Measurements from ENCODE around the gene MYO15B. TPM values are rescaled to one million over a fixed set of nuclear protein-coding genes. Genes with fewer than 3 reads are reported as not detected.

The MYO15B gene
- total RNA-seq, 1 donor from 2014 or later: 4.3 TPM

- TF ChIP-seq, protein P1, sequence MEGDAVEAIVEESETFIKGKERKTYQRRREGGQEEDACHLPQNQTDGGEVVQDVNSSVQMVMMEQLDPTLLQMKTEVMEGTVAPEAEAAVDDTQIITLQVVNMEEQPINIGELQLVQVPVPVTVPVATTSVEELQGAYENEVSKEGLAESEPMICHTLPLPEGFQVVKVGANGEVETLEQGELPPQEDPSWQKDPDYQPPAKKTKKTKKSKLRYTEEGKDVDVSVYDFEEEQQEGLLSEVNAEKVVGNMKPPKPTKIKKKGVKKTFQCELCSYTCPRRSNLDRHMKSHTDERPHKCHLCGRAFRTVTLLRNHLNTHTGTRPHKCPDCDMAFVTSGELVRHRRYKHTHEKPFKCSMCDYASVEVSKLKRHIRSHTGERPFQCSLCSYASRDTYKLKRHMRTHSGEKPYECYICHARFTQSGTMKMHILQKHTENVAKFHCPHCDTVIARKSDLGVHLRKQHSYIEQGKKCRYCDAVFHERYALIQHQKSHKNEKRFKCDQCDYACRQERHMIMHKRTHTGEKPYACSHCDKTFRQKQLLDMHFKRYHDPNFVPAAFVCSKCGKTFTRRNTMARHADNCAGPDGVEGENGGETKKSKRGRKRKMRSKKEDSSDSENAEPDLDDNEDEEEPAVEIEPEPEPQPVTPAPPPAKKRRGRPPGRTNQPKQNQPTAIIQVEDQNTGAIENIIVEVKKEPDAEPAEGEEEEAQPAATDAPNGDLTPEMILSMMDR (IDR thresholded peaks at IDR 0.05; ENCODE audit: insufficient read depth, low read length, poor library complexity, severe bottlenecking): no peak
- no peaks in the 10 kb centered on the region for H3K27me3 ChIP-seq (ENCODE audit: control insufficient read depth, insufficient read depth, low read length)
- no peak overlapping the region for H3K4me3 ChIP-seq (ENCODE audit: low read depth, low read length)
- no peak for DNase-seq (ENCODE audit: low read depth)
- peaks cover 1% of the 10 kb centered on the region for H3K36me3 ChIP-seq (ENCODE audit: control insufficient read depth, insufficient read depth, low read length)
Observed at GRCh38 chr17:75544250-75544649, 43.4 kb upstream of the MYO15B start.

DNA sequence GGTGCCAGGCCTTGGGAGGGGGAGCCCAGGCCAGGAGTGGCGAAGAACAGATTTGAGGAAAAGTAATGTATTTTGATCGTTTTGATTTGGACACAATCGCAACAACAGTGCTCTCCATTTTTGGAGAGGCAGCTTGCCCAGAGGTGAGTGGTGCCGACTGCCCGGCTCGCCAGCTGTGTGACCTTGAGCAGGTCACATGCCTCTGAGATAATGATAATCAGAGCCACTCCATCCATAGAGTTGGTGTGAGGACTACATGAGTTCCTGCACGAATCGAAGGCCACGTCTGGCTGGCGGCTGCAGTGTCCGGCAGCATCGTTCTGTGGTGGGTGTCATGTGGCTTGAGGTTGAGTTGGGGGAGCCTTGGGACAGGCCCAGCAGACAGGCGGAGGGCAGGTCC, 41.4 kb upstream of the MYO15B start:
- no peak for DNase-seq (ENCODE audit: low read depth)
- no peak overlapping the region for H3K4me3 ChIP-seq (ENCODE audit: low read depth, low read length)
- H3K27me3 ChIP-seq (ENCODE audit: control insufficient read depth, insufficient read depth, low read length): no peaks in the 10 kb centered on the region
- TF ChIP-seq, protein P1 (IDR thresholded peaks at IDR 0.05; ENCODE audit: insufficient read depth, low read length, poor library complexity, severe bottlenecking): no peak
- H3K36me3 ChIP-seq (ENCODE audit: control insufficient read depth, insufficient read depth, low read length): peaks cover 1% of the 10 kb centered on the region

- H3K36me3 ChIP-seq (ENCODE audit: control insufficient read depth, insufficient read depth, low read length): peaks cover 1% of the 10 kb centered on the region
- H3K4me3 ChIP-seq (ENCODE audit: low read depth, low read length): no peak overlapping the region
- DNase-seq (ENCODE audit: low read depth): no peak
- no peaks in the 10 kb centered on the region for H3K27me3 ChIP-seq (ENCODE audit: control insufficient read depth, insufficient read depth, low read length)
- TF ChIP-seq, protein P1 (IDR thresholded peaks at IDR 0.05; ENCODE audit: insufficient read depth, low read length, poor library complexity, severe bottlenecking): no peak
Observed at GRCh38 chr17:75547091-75547490, 40.5 kb upstream of the MYO15B start.

GRCh38 chr17:75548813-75549212, 38.8 kb upstream of the MYO15B start:
- no peak for DNase-seq (ENCODE audit: low read depth)
- Histone ChIP-seq H3K27me3 (ENCODE audit: control insufficient read depth, insufficient read depth, low read length) (no peaks in the 10 kb centered on the region), H3K36me3 (ENCODE audit: control insufficient read depth, insufficient read depth, low read length) (peaks cover 1% of the 10 kb centered on the region), H3K4me3 (ENCODE audit: low read depth, low read length) (no peak overlapping the region)
- TF ChIP-seq, protein P1 (IDR thresholded peaks at IDR 0.05; ENCODE audit: insufficient read depth, low read length, poor library complexity, severe bottlenecking): no peak

DNA sequence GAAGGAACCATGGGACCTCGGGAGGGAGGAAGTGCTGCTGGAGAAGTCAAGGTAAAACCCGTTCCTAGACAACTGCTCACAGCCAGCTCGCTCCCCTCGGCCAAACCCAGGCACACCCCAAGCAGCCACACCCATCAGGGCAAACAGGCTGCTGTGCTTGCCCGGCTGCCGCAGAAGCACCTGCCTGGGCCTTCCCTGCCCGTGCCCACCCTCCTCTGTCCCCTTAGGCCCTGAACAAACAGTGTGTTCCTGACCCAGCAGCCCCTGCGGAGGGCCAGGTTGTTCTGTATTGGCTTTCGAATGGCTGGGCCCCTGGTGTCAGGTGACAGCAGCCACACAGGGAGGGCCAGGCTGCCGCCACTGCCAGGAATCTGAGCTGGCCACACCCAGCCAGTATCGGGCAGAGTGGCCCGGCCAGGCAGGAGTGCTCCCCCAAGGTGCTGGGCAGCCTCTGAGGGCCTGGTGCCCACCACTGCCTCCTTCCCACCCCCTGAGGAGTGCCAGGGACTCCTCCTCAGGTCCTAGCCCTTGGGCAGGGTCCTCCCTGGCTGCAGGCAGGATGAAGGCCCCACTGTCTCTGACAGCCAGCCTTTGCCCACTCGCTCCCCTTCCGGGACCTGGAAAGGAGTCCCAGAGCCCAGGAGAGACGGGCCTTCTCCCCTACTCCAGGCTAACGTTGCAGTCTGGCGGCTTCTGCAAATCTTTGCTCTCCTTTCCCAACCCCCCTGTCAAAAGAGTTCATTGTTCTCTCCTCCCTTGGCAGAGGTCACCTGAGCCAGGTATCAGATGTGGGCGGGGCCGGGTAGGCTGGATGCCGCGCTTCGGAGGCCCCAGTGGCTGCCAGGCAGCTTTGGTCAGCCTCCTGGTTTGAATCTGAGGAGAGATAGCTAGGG, 38.1 kb upstream of the MYO15B start:
- H3K36me3 ChIP-seq (ENCODE audit: control insufficient read depth, insufficient read depth, low read length): peaks cover 1% of the 10 kb centered on the region
- no peak for DNase-seq (ENCODE audit: low read depth)
- no peak overlapping the region for H3K4me3 ChIP-seq (ENCODE audit: low read depth, low read length)
- TF ChIP-seq, protein P1 (IDR thresholded peaks at IDR 0.05; ENCODE audit: insufficient read depth, low read length, poor library complexity, severe bottlenecking): no peak
- no peaks in the 10 kb centered on the region for H3K27me3 ChIP-seq (ENCODE audit: control insufficient read depth, insufficient read depth, low read length)

DNA sequence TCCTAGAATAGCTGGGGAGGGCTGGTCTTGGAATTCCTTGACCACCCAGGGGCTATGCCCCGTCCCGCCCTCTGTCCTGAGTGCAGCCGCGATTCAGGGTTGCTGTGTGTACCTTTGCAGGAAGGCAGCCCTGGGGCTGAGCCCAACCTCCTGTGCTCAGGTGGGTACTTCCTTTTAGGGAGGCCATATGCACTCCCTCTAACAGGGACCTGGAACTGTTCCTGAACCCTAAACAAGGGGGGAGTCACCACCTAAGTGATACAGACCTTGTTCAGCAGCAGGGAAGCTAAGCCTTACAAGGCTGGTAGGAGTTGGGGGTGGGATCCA, 37.5 kb upstream of the MYO15B start:
- TF ChIP-seq, protein P1 (IDR thresholded peaks at IDR 0.05; ENCODE audit: insufficient read depth, low read length, poor library complexity, severe bottlenecking): no peak
- no peak for DNase-seq (ENCODE audit: low read depth)
- H3K27me3 ChIP-seq (ENCODE audit: control insufficient read depth, insufficient read depth, low read length): no peaks in the 10 kb centered on the region
- peaks cover 1% of the 10 kb centered on the region for H3K36me3 ChIP-seq (ENCODE audit: control insufficient read depth, insufficient read depth, low read length)
- no peak overlapping the region for H3K4me3 ChIP-seq (ENCODE audit: low read depth, low read length)

Data from kidney epithelial cell (primary cell).